ENCODE data around the gene ZNF84.

ZNF84 gene

DNA sequence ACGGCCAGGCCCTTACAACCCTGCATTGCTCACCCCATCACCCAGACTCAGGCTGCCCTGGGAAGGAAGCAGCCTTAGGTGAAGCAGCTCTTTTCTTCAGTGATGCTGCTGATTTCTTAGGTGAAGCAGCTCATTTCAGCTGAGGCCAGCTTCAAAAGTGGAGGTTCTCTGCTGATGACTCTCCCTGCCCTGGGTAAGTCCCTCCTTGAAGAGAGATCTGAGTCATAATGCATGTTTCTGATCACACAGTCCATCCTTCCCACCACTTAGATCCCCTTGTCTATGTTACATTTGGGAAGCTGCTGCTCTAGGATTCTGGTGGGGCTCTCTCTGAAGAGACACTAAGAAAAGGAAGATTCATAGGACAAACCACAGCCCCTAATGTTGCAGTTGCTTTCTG, 26.2 kb downstream of the ZNF84 start:
- no peak for TF ChIP-seq POLR2AphosphoS5 (IDR thresholded peaks at IDR 0.05; ENCODE audit: low read depth, low read length)
- TF ChIP-seq, protein P1, sequence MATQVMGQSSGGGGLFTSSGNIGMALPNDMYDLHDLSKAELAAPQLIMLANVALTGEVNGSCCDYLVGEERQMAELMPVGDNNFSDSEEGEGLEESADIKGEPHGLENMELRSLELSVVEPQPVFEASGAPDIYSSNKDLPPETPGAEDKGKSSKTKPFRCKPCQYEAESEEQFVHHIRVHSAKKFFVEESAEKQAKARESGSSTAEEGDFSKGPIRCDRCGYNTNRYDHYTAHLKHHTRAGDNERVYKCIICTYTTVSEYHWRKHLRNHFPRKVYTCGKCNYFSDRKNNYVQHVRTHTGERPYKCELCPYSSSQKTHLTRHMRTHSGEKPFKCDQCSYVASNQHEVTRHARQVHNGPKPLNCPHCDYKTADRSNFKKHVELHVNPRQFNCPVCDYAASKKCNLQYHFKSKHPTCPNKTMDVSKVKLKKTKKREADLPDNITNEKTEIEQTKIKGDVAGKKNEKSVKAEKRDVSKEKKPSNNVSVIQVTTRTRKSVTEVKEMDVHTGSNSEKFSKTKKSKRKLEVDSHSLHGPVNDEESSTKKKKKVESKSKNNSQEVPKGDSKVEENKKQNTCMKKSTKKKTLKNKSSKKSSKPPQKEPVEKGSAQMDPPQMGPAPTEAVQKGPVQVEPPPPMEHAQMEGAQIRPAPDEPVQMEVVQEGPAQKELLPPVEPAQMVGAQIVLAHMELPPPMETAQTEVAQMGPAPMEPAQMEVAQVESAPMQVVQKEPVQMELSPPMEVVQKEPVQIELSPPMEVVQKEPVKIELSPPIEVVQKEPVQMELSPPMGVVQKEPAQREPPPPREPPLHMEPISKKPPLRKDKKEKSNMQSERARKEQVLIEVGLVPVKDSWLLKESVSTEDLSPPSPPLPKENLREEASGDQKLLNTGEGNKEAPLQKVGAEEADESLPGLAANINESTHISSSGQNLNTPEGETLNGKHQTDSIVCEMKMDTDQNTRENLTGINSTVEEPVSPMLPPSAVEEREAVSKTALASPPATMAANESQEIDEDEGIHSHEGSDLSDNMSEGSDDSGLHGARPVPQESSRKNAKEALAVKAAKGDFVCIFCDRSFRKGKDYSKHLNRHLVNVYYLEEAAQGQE (IDR thresholded peaks at IDR 0.05; ENCODE audit: insufficient read depth in 1 of 2, low read depth in 2 of 2, low read length in 2 of 2), result no peak
- TF ChIP-seq SIN3A (IDR thresholded peaks at IDR 0.05; ENCODE audit: borderline replicate concordance, insufficient read depth, low read length), result no peak
- no peak for TF ChIP-seq TAF1 (IDR thresholded peaks at IDR 0.05; ENCODE audit: borderline replicate concordance, insufficient read depth, low read length)
- no peak for TF ChIP-seq FOXP2 (optimal IDR thresholded peaks at IDR 0.05; ENCODE audit: borderline replicate concordance, extremely low read depth, extremely low read length, insufficient read depth)

DNA sequence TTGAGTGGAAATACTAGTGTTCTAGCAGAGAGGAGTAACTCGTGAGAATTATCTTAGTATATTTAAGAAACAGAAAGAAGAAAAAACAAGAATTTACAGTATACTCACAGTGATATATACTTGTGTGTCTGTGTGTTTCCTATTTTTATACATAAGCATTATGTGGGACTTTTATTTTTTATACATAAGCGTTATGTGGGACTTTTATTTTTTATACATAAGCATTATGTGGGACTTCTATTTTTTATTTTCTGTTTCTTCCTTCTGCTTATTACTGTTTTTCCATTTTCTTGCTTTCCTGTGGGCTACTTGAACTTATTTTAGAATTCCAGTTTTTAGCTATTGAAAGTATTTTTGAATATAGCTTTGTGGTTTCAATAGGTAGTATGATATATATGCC, 36.5 kb downstream of the ZNF84 start:
- TF ChIP-seq FOXP2 (optimal IDR thresholded peaks at IDR 0.05; ENCODE audit: borderline replicate concordance, extremely low read depth, extremely low read length, insufficient read depth) (no peak), TAF1 (IDR thresholded peaks at IDR 0.05; ENCODE audit: borderline replicate concordance, insufficient read depth, low read length) (no peak), SIN3A (IDR thresholded peaks at IDR 0.05; ENCODE audit: borderline replicate concordance, insufficient read depth, low read length) (no peak), POLR2AphosphoS5 (IDR thresholded peaks at IDR 0.05; ENCODE audit: low read depth, low read length) (no peak)
- TF ChIP-seq, protein P1 (IDR thresholded peaks at IDR 0.05; ENCODE audit: insufficient read depth in 1 of 2, low read depth in 2 of 2, low read length in 2 of 2), result no peak

DNA sequence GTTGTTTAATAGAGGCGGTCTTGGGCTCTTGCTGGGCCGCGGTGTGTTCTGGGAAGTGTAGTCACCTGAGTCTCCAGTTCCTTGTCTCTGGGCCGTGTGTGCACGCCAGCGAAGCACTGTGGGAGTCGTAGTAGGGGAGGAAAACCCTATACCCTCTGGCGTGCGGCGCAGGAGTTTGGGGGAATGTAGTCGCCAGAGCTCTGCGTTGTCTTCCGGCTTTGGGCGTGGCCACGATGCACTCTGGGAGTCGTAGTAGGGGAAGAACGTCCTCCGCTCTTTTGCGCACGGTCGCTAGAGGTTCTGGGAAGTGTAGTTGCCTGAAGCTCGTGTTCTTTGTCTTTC, 42.7 kb downstream of the ZNF84 start:
- TF ChIP-seq FOXP2 (optimal IDR thresholded peaks at IDR 0.05; ENCODE audit: borderline replicate concordance, extremely low read depth, extremely low read length, insufficient read depth), result peak; percentile 78
- TF ChIP-seq POLR2AphosphoS5 (IDR thresholded peaks at IDR 0.05; ENCODE audit: low read depth, low read length), result no peak; the same call in 1 of the 2 replicates

DNA sequence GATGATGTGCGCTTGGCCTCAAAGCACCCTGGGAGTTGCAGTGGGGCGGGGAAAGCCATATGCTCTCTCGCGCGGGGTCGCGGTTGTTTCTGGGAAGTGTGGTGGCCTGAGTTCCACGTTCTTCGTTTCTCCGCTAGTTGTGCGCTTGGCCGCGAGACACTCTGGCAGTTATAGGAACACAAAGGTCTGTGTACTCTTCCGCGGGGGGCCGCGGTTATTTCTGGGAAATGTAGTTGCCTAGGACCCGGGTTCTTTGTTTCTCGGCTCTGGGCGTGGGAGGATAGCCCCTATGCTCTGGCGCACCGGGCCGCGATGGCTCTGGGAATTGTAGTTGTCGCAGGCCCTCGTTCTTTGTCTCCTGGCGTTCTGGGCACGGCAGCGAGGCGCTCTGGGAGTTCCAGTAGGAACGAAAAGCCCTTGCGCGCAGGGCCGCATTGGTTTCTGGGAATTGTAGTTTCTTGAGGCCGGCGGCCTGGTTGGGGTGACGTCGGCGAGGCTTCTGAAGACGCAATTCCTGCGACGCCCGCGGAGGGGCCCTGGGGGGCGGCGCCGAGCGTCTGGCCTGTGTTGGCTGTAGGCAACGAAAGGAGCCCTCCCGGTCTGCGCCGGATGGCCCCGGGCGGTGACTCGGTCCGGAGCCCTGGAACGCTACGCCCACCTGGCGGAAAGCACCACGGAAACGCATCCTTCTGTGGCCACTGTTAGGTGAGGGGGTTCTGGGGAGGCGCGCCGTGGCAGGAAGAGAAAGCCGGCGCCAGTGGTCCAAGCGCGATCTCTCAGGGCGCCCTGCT, 43.3 kb downstream of the ZNF84 start, which contains the start of gene ZNF140:
Gene ZNF140 (plus strand): TSS at position 556 of the 791 bp plus-strand sequence. CDS start 398 bp downstream, outside the sequence.
- TF ChIP-seq POLR2AphosphoS5 (IDR thresholded peaks at IDR 0.05; ENCODE audit: low read depth, low read length), result peak; percentile 30; the same call in 1 of the 2 replicates
- TF ChIP-seq, protein P1 (IDR thresholded peaks at IDR 0.05; ENCODE audit: insufficient read depth in 1 of 2, low read depth in 2 of 2, low read length in 2 of 2), result no peak
- TF ChIP-seq TAF1 (IDR thresholded peaks at IDR 0.05; ENCODE audit: borderline replicate concordance, insufficient read depth, low read length), result peak; percentile 9; the same call in 1 of the 2 replicates
- no peak; the same call in 1 of the 2 replicates for TF ChIP-seq SIN3A (IDR thresholded peaks at IDR 0.05; ENCODE audit: borderline replicate concordance, insufficient read depth, low read length)
- peak; percentile 40 for TF ChIP-seq FOXP2 (optimal IDR thresholded peaks at IDR 0.05; ENCODE audit: borderline replicate concordance, extremely low read depth, extremely low read length, insufficient read depth)

DNA sequence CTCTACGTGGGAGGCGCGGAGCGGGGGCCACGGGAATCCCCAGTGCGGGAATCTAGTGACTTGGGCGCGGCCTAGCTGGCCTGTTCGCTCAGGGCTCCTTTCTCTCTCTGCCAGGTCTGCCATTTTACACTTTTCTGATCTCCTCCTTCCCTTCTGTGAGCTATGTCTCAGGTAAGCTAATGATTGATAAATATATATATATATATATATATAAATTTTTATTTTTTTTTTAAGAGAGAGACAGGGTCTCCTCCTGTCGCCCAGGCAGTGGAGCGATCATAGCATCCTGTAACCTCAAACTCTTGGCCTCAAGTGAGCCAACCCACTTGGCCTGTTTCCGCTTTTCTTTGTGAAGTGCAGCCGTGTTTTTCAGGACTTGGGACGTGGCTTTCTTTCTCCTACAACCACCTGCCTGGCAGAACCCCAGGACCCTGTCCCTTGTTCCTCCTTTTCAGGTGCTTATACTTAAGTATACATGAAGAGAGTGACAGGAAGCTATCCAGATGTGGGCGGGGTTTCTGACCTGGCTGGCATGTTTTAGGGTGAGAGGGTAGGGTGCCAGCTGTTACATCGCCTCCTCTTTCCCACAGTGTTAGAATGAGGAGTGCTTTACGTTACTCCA, 44.0 kb downstream of the ZNF84 start:
- TF ChIP-seq TAF1 (IDR thresholded peaks at IDR 0.05; ENCODE audit: borderline replicate concordance, insufficient read depth, low read length) (no peak), POLR2AphosphoS5 (IDR thresholded peaks at IDR 0.05; ENCODE audit: low read depth, low read length) (no peak), FOXP2 (optimal IDR thresholded peaks at IDR 0.05; ENCODE audit: borderline replicate concordance, extremely low read depth, extremely low read length, insufficient read depth) (no peak), SIN3A (IDR thresholded peaks at IDR 0.05; ENCODE audit: borderline replicate concordance, insufficient read depth, low read length) (no peak)
- TF ChIP-seq, protein P1 (IDR thresholded peaks at IDR 0.05; ENCODE audit: insufficient read depth in 1 of 2, low read depth in 2 of 2, low read length in 2 of 2), result no peak

Measured in PFSK-1 (cell line).